H1 (cell line): Measurements from ENCODE around the gene RRP12. TPM values are rescaled to one million over a fixed set of nuclear protein-coding genes. Genes with fewer than 3 reads are reported as not detected.
"Not testable (repeated sequence)": the region's sequence is repeated elsewhere in the genome, so short reads cannot be mapped to it uniquely, and the experiment has no call there.

Experiments used
- CTCF ChIA-PET: fragments of 300-600 bp; sonication (Branson Sonifier 250); formaldehyde crosslinking; loops from one replicate; lab custom pipeline; 2021; ENCODE audit not compliant: partially characterized antibody; lab: Charles Lee
- POLR2A ChIA-PET: fragments of 300-600 bp; sonication (Branson Sonifier 250); formaldehyde crosslinking; loops from one replicate; lab custom pipeline; 2021; ENCODE audit warnings: inconsistent platforms; ENCODE audit not compliant: partially characterized antibody; lab: Charles Lee
- DNase-seq, 2 experiments: peaks; one replicate each; pipeline versions ENCODE4 v3.0.0 to v3.0.0-alpha.2; 2010 to 2022; ENCODE audit warnings: low spot score in 2 of 2, low read depth in 1 of 2, mixed read lengths in 1 of 2
- FAIRE-seq: peaks from 2 replicates; lab custom pipeline; 2011; peaks lifted over from hg19 to GRCh38; lab: Jason Lieb, UNC
- H2AFZ ChIP-seq: 2 replicates; pipeline ENCODE4 v1.8.1; 2012; ENCODE audit warnings: low read length, inconsistent platforms
- H2AK5ac ChIP-seq: 2 replicates; pipeline ENCODE4 v1.6.1; 2013; ENCODE audit warnings: low read depth, low read length
- H2BK120ac ChIP-seq: replicated peaks from 2 replicates; pipeline ENCODE3; 2013; ENCODE audit warnings: low read depth, low read length, inconsistent platforms
- H2BK12ac ChIP-seq: 2 replicates; pipeline ENCODE4 v1.6.1; 2013; ENCODE audit warnings: low read depth, low read length
- H2BK15ac ChIP-seq: 2 replicates; pipeline ENCODE4 v1.6.1; 2013; ENCODE audit warnings: low read length
- H2BK20ac ChIP-seq: 2 replicates; pipeline ENCODE4 v1.6.1; 2013; ENCODE audit warnings: low read length
- H2BK5ac ChIP-seq: 2 replicates; pipeline ENCODE4 v1.6.1; 2013; ENCODE audit warnings: low read depth, low read length
- H3K14ac ChIP-seq: 2 replicates; pipeline ENCODE4 v1.6.1; 2013; ENCODE audit warnings: inconsistent platforms; ENCODE audit not compliant: insufficient read length
- H3K18ac ChIP-seq: 2 replicates; pipeline ENCODE4 v1.6.1; 2013; ENCODE audit warnings: low read length; ENCODE audit errors: extremely low read depth
- H3K23ac ChIP-seq: 2 replicates; pipeline ENCODE4 v1.6.1; 2013; ENCODE audit warnings: inconsistent platforms; ENCODE audit not compliant: insufficient read length
- H3K23me2 ChIP-seq: 2 replicates; pipeline ENCODE4 v1.6.1; 2013; ENCODE audit warnings: low read depth, low read length
- H3K27ac ChIP-seq: 2 replicates; pipeline ENCODE4 v1.6.1; 2011; ENCODE audit warnings: low read depth, low read length, inconsistent platforms
- H3K27me3 ChIP-seq, 4 experiments: replicated peaks in 1 of 4; 1 replicate in 1 of 4; 2 replicates in 3 of 4; pipeline versions ENCODE4 v1.6.1 to v1.8.1; 2011 to 2013; ENCODE audit warnings: low read length in 3 of 4, mild to moderate bottlenecking in 3 of 4, inconsistent platforms in 2 of 4, mixed read lengths in 2 of 4, moderate library complexity in 1 of 4; ENCODE audit not compliant: control insufficient read depth in 3 of 4, insufficient read depth in 3 of 4; ENCODE audit errors: extremely low read depth in 1 of 4
- H3K36me3 ChIP-seq, 4 experiments: 2 replicates each; pipeline versions ENCODE4 v1.6.1 to v1.8.1; 2011 to 2013; ENCODE audit warnings: mild to moderate bottlenecking in 4 of 4, low read length in 3 of 4, moderate library complexity in 2 of 4, control low read depth in 1 of 4, inconsistent platforms in 1 of 4; ENCODE audit not compliant: insufficient read depth in 4 of 4, control insufficient read depth in 2 of 4
- H3K4ac ChIP-seq: replicated peaks from 2 replicates; pipeline ENCODE3; 2013; ENCODE audit warnings: low read length, low read depth, mixed read lengths, inconsistent platforms; ENCODE audit not compliant: insufficient read length
- H3K4me1 ChIP-seq, 4 experiments: replicated peaks in 1 of 4; 1 replicate in 1 of 4; 2 replicates in 3 of 4; pipeline versions ENCODE4 v1.6.1 to v1.8.1; 2011 to 2013; ENCODE audit warnings: low read length in 3 of 4, inconsistent platforms in 2 of 4, mixed read lengths in 1 of 4; ENCODE audit not compliant: insufficient read depth in 4 of 4, control insufficient read depth in 3 of 4
- H3K4me2 ChIP-seq, 2 experiments: 2 replicates each; pipeline versions ENCODE4 v1.6.1 to v1.8.1; 2011 to 2013; ENCODE audit warnings: low read depth in 2 of 2, low read length in 2 of 2, control low read depth in 1 of 2, inconsistent platforms in 1 of 2, mild to moderate bottlenecking in 1 of 2; ENCODE audit not compliant: insufficient read depth in 1 of 2
- H3K4me3 ChIP-seq, 4 experiments: fragments of 200-600, 300-600 bp in 1 of 4; sonication (generic), shearing (Covaris generic), sonication (Bioruptor Twin) in 1 of 4; 2 replicates each; pipeline versions ENCODE4 v1.5.1 to v1.8.1; 2011 to 2016; ENCODE audit warnings: low read length in 4 of 4, low read depth in 3 of 4, control low read depth in 2 of 4, inconsistent platforms in 2 of 4, mild to moderate bottlenecking in 2 of 4, mixed read lengths in 1 of 4, moderate library complexity in 1 of 4; ENCODE audit not compliant: insufficient read depth in 2 of 4; ENCODE audit errors: extremely low read depth in 1 of 4
- H3K56ac ChIP-seq: replicated peaks from 2 replicates; pipeline ENCODE3; 2013; ENCODE audit warnings: low read depth, mild to moderate bottlenecking, mixed read lengths, low read length, inconsistent platforms; ENCODE audit not compliant: insufficient read length
- H3K79me1 ChIP-seq: 2 replicates; pipeline ENCODE4 v1.6.1; 2013; ENCODE audit warnings: low read depth, low read length, control low read depth
- H3K79me2 ChIP-seq, 2 experiments: 2 replicates each; pipeline versions ENCODE4 v1.6.1 to v1.8.1; 2012 to 2013; ENCODE audit warnings: low read length in 2 of 2, mild to moderate bottlenecking in 2 of 2, inconsistent platforms in 1 of 2; ENCODE audit not compliant: insufficient read depth in 2 of 2, control insufficient read depth in 1 of 2
- H3K9ac ChIP-seq, 4 experiments: replicated peaks in 1 of 4; 1 replicate in 1 of 4; 2 replicates in 3 of 4; pipeline versions ENCODE4 v1.6.1 to v1.8.1; 2011 to 2013; ENCODE audit warnings: low read depth in 3 of 4, low read length in 3 of 4, control low read depth in 2 of 4, mild to moderate bottlenecking in 2 of 4, moderate library complexity in 2 of 4, inconsistent platforms in 1 of 4; ENCODE audit errors: extremely low read depth in 1 of 4
- H3K9me3 ChIP-seq, 2 experiments: 2 replicates each; pipeline versions ENCODE4 v1.6.1 to v1.8.1; 2012 to 2013; ENCODE audit warnings: mild to moderate bottlenecking in 2 of 2, moderate library complexity in 2 of 2, control low read depth in 1 of 2, inconsistent platforms in 1 of 2, low read depth in 1 of 2, low read length in 1 of 2, mixed read lengths in 1 of 2; ENCODE audit not compliant: insufficient read depth in 2 of 2
- H4K20me1 ChIP-seq, 2 experiments: replicated peaks in 1 of 2; 2 replicates each; pipeline versions ENCODE3 to v1.8.1; 2011 to 2013; ENCODE audit warnings: inconsistent platforms in 2 of 2, low read length in 2 of 2, mild to moderate bottlenecking in 1 of 2; ENCODE audit not compliant: insufficient read depth in 2 of 2, control insufficient read depth in 1 of 2
- H4K5ac ChIP-seq: 2 replicates; pipeline ENCODE4 v1.6.1; 2013; ENCODE audit warnings: low read length, low read depth, mixed read lengths, inconsistent platforms; ENCODE audit not compliant: insufficient read length
- H4K8ac ChIP-seq: 2 replicates; pipeline ENCODE4 v1.8.0; 2013; ENCODE audit warnings: mild to moderate bottlenecking, moderate library complexity, low read length, inconsistent platforms; ENCODE audit not compliant: insufficient read depth; ENCODE audit errors: extremely low read depth
- H4K91ac ChIP-seq: replicated peaks from 2 replicates; pipeline ENCODE3; 2013; ENCODE audit warnings: low read length, mixed read lengths, inconsistent platforms; ENCODE audit not compliant: insufficient read length
- WGBS, 2 experiments: shearing (Covaris generic) in 1 of 2; methylation state at CpG; one replicate each; pipeline versions ENCODE4 v1.1.6 to v1.1.7; 2013 to 2015; ENCODE audit warnings: low lambda C conversion rate in 2 of 2, mixed read lengths in 2 of 2, inconsistent platforms in 1 of 2, low coverage in 1 of 2, missing lambda C conversion rate in 1 of 2; ENCODE audit not compliant: insufficient replicate concordance in 2 of 2, insufficient coverage in 1 of 2, insufficient read length in 1 of 2; ENCODE audit errors: extremely low coverage in 1 of 2, missing lambda C conversion rate in 1 of 2; 5-methylcytosine and 5-hydroxymethylcytosine counted together
- polyA plus RNA-seq, 7 experiments: library from polyadenylated mRNA; depleted of rRNA in 3 of 7; stranded (reverse) in 5 of 7; unstranded in 2 of 7; fragments of >200 nt in 5 of 7; fragments of 200-250 nt in 2 of 7; gene quantifications; 1 replicate in 5 of 7; 2 replicates in 1 of 7; 4 replicates in 1 of 7; pipeline versions ENCODE4 v1.2.1 to v1.2.3, GENCODE V29; 2011 to 2013; ENCODE audit warnings: missing spikeins in 2 of 7, mixed read lengths in 2 of 7
- total RNA-seq: library from RNA; stranded (reverse); fragmentation: NEBNext Ultra II Directional; extraction: Animal tissue kit (Norgen Biotek cat#: 25700); gene quantifications from 2 replicates; pipeline ENCODE4 v1.2.1, GENCODE V29; 2021

Gene RRP12
- total and polyA plus RNA-seq, 2 of the 8 experiments (the other 6 are each of a cell fraction or from before 2014, with no cell fraction given) = 21.0 to 65.8 TPM

DNA sequence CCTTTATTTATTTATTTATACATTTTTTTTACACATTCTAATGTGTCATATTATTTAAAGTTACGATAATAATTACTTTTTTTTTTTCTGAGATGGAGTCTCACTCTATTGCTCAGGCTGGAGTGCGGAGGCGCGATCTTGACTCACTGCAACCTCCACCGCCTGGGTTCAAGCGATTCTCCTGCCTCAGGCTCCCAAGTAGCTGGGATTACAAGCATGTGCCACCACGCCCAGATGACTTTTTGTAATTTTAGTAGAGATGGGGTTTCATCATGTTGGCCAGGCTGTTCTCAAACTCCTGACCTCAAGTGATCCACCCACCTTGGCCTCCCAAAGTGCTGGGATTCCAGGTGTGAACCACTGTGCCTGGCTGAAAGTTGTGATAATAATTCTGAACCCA, 5.3 kb upstream of the RRP12 start:
- not testable (repeated sequence) for H3K4me2 ChIP-seq, H3K4me3 ChIP-seq, H4K5ac ChIP-seq, H3K27ac ChIP-seq, H3K9ac ChIP-seq, H4K91ac ChIP-seq, H2BK12ac ChIP-seq, H2BK20ac ChIP-seq, H2AK5ac ChIP-seq, H3K23ac ChIP-seq, H3K18ac ChIP-seq, DNase-seq, H3K4me1 ChIP-seq, H3K79me2 ChIP-seq, H3K79me1 ChIP-seq, H3K23me2 ChIP-seq, H3K56ac ChIP-seq, H2BK5ac ChIP-seq, H2BK120ac ChIP-seq, H3K27me3 ChIP-seq, H4K8ac ChIP-seq, H3K9me3 ChIP-seq, H2BK15ac ChIP-seq, FAIRE-seq, H3K36me3 ChIP-seq, H2AFZ ChIP-seq, H3K4ac ChIP-seq, H4K20me1 ChIP-seq, H3K14ac ChIP-seq
- ChIA-PET POLR2A (interaction anchor here (0.7 to 3.2 kb wide), 5 partner anchors 12 to 41 kb away, joined by 3 to 13 read pairs (median 4); no protein-coding TSS in a partner anchor), CTCF (interaction anchor here (0.7 to 9.8 kb wide), 22 partner anchors 9 to 535 kb away, joined by 3 to 128 read pairs (median 3); partner anchors contain the start of genes EXOSC1, PGAM1 and ZDHHC16)
- 93% methylated on average over 7 of the region's 7 CpGs; no CpG with 5 or more reads in 1 of the 2 experiments for WGBS, 2 experiments
